Measurements from ENCODE around the gene BRD7. TPM values are rescaled to one million over a fixed set of nuclear protein-coding genes. Genes with fewer than 3 reads are reported as not detected.

Gene BRD7
- polyA plus RNA-seq, 5 donors, result 86.5 to 122 (median 104) TPM

GRCh38 chr16:50324345-50324744, 44.4 kb downstream of the BRD7 start:
- no peak for DNase-seq

GRCh38 chr16:50323335-50324011, 45.3 kb downstream of the BRD7 start:
- no peak for DNase-seq

GRCh38 chr16:50322333-50322732, 46.5 kb downstream of the BRD7 start:
- no peak for DNase-seq

- no peak for DNase-seq
These were observed 48.5 kb downstream of the BRD7 start for GRCh38 chr16:50320310-50320709.

- DNase-seq, result no peak
These were observed 49.8 kb downstream of the BRD7 start for GRCh38 chr16:50318796-50319578.

GRCh38 chr16:50316848-50317630, 51.7 kb downstream of the BRD7 start:
- DNase-seq, result no peak

GRCh38 chr16:50316102-50316847, 52.5 kb downstream of the BRD7 start:
- DNase-seq, result no peak

- DNase-seq, result no peak
These were observed 53.3 kb downstream of the BRD7 start for GRCh38 chr16:50315346-50315997.

GRCh38 chr16:50314665-50315064, 54.1 kb downstream of the BRD7 start:
- DNase-seq, result no peak

- no peak for DNase-seq
These were observed 55.0 kb downstream of the BRD7 start for GRCh38 chr16:50313596-50314478.

GRCh38 chr16:50311891-50312501, 56.8 kb downstream of the BRD7 start:
- DNase-seq, result no peak

GRCh38 chr16:50311134-50311528, 57.7 kb downstream of the BRD7 start:
- DNase-seq, result no peak

GRCh38 chr16:50310308-50311133, 58.3 kb downstream of the BRD7 start:
- DNase-seq, result no peak

GRCh38 chr16:50309527-50310307, 59.1 kb downstream of the BRD7 start:
- DNase-seq, result no peak

- DNase-seq, result no peak
These were observed 59.6 kb downstream of the BRD7 start for GRCh38 chr16:50309156-50309526.

GRCh38 chr16:50308237-50308965, 60.4 kb downstream of the BRD7 start:
- DNase-seq, result no peak

- DNase-seq, result no peak
These were observed 62.5 kb downstream of the BRD7 start for GRCh38 chr16:50306287-50306686.

Measured in right lung (tissue), 5 donors.